H9 (cell line): ENCODE data around the gene PHF11. TPM values are rescaled to one million over a fixed set of nuclear protein-coding genes. Genes with fewer than 3 reads are reported as not detected.

Experiments used
- DNase-seq: peaks from one replicate; pipeline ENCODE4 v3.0.0-alpha.2; 2017
- H2AFZ ChIP-seq: one replicate; pipeline ENCODE4 v1.6.1; 2013; ENCODE audit warnings: mild to moderate bottlenecking, low read length, control low read depth, moderate library complexity
- H2AK5ac ChIP-seq: 2 replicates; pipeline ENCODE4 v1.6.1; 2013; ENCODE audit warnings: low read length, control low read depth, mixed read lengths; ENCODE audit not compliant: insufficient read length
- H2BK120ac ChIP-seq: one replicate; pipeline ENCODE4 v1.6.1; 2013; ENCODE audit warnings: low read depth, mild to moderate bottlenecking, low read length, control low read depth, inconsistent platforms; ENCODE audit not compliant: poor library complexity, severe bottlenecking
- H2BK12ac ChIP-seq: 2 replicates; pipeline ENCODE4 v1.6.1; 2013; ENCODE audit warnings: low read length, control low read depth, mixed read lengths, low read depth; ENCODE audit not compliant: insufficient read length
- H2BK15ac ChIP-seq: 2 replicates; pipeline ENCODE4 v1.6.1; 2013; ENCODE audit warnings: low read depth, low read length, control low read depth
- H2BK20ac ChIP-seq: one replicate; pipeline ENCODE4 v1.6.1; 2013; ENCODE audit warnings: low read depth, mild to moderate bottlenecking, low read length, control low read depth, inconsistent platforms; ENCODE audit not compliant: poor library complexity, severe bottlenecking
- H2BK5ac ChIP-seq: 2 replicates; pipeline ENCODE4 v1.6.1; 2013; ENCODE audit warnings: low read length, control low read depth, mixed read lengths; ENCODE audit not compliant: insufficient read length
- H3K14ac ChIP-seq: 2 replicates; pipeline ENCODE4 v1.6.1; 2013; ENCODE audit warnings: low read length, control low read depth; ENCODE audit not compliant: insufficient read depth
- H3K18ac ChIP-seq: 2 replicates; pipeline ENCODE4 v1.6.1; 2013; ENCODE audit warnings: low read depth, mild to moderate bottlenecking, mixed read lengths, low read length, control low read depth; ENCODE audit not compliant: insufficient read length
- H3K23ac ChIP-seq: 2 replicates; pipeline ENCODE4 v1.6.1; 2013; ENCODE audit warnings: low read length, control low read depth, mixed read lengths, low read depth; ENCODE audit not compliant: insufficient read length
- H3K23me2 ChIP-seq: 2 replicates; pipeline ENCODE4 v1.6.1; 2013; ENCODE audit warnings: low read depth, mild to moderate bottlenecking, mixed read lengths, low read length, control low read depth; ENCODE audit not compliant: insufficient read length, poor library complexity, severe bottlenecking
- H3K27ac ChIP-seq: 2 replicates; pipeline ENCODE4 v1.5.1; 2013; ENCODE audit warnings: low read length, control low read depth, mixed read lengths, low read depth; ENCODE audit not compliant: insufficient read length
- H3K27me3 ChIP-seq: 2 replicates; pipeline ENCODE4 v1.6.1; 2013; ENCODE audit warnings: low read length, control low read depth, inconsistent platforms; ENCODE audit not compliant: insufficient read depth
- H3K4ac ChIP-seq: 2 replicates; pipeline ENCODE4 v1.6.1; 2013; ENCODE audit warnings: low read depth, mild to moderate bottlenecking, control low read depth, inconsistent platforms, low read length, moderate library complexity
- H3K4me1 ChIP-seq: 2 replicates; pipeline ENCODE4 v1.6.1; 2013; ENCODE audit warnings: low read length, control low read depth, inconsistent platforms; ENCODE audit not compliant: insufficient read depth
- H3K4me2 ChIP-seq: 2 replicates; pipeline ENCODE4 v1.6.1; 2013; ENCODE audit warnings: low read length, control low read depth, mixed read lengths; ENCODE audit not compliant: insufficient read length, insufficient read depth
- H3K56ac ChIP-seq: 2 replicates; pipeline ENCODE4 v1.6.1; 2013; ENCODE audit warnings: low read depth, mild to moderate bottlenecking, mixed read lengths, low read length, control low read depth; ENCODE audit not compliant: insufficient read length
- H3K79me1 ChIP-seq: 2 replicates; pipeline ENCODE4 v1.6.1; 2013; ENCODE audit warnings: low read depth, mild to moderate bottlenecking, moderate library complexity, low read length, control low read depth, inconsistent platforms; ENCODE audit not compliant: insufficient read depth, poor library complexity, severe bottlenecking
- H3K79me2 ChIP-seq: 2 replicates; pipeline ENCODE4 v1.6.1; 2013; ENCODE audit warnings: low read length, control low read depth, inconsistent platforms; ENCODE audit not compliant: insufficient read depth
- H3K9ac ChIP-seq: 2 replicates; pipeline ENCODE4 v1.6.1; 2013; ENCODE audit warnings: low read length, control low read depth, mixed read lengths; ENCODE audit not compliant: insufficient read length; ENCODE audit errors: extremely low read depth
- H3K9me3 ChIP-seq: one replicate; pipeline ENCODE4 v1.6.1; 2013; ENCODE audit warnings: low read depth, low read length, inconsistent platforms; ENCODE audit not compliant: control insufficient read depth
- H3T11ph ChIP-seq: one replicate; pipeline ENCODE4 v1.6.1; 2013; ENCODE audit warnings: mild to moderate bottlenecking, low read length, control low read depth, inconsistent platforms
- H4K20me1 ChIP-seq: one replicate; pipeline ENCODE4 v1.6.1; 2013; ENCODE audit not compliant: control insufficient read depth, insufficient read length, insufficient read depth
- H4K5ac ChIP-seq: 2 replicates; pipeline ENCODE4 v1.6.1; 2013; ENCODE audit warnings: low read depth, mild to moderate bottlenecking, mixed read lengths, low read length, control low read depth; ENCODE audit not compliant: insufficient read length
- H4K8ac ChIP-seq: replicated peaks from 2 replicates; pipeline ENCODE4 v1.6.1; 2013; ENCODE audit warnings: low read length, control low read depth, mixed read lengths, low read depth; ENCODE audit not compliant: insufficient read length
- H4K91ac ChIP-seq: 2 replicates; pipeline ENCODE4 v1.6.1; 2013; ENCODE audit warnings: low read depth, mild to moderate bottlenecking, moderate library complexity, mixed read lengths, low read length, control low read depth; ENCODE audit not compliant: insufficient read length
- H3K27ac Mint-ChIP-seq, 3 experiments: 2 replicates in 2 of 3; 3 replicates in 1 of 3; pipeline ENCODE4 v1.8.0; 2020 to 2021; ENCODE audit warnings: mixed read lengths in 3 of 3, mild to moderate bottlenecking in 1 of 3, moderate library complexity in 1 of 3
- H3K27me3 Mint-ChIP-seq: 2 replicates; pipeline ENCODE4 v1.8.0; 2021; ENCODE audit warnings: low read depth, mild to moderate bottlenecking, moderate library complexity, mixed read lengths
- H3K36me3 Mint-ChIP-seq, 3 experiments: 2 replicates in 2 of 3; 3 replicates in 1 of 3; pipeline ENCODE4 v1.8.0; 2020 to 2021; ENCODE audit warnings: low read depth in 3 of 3, mixed read lengths in 3 of 3; ENCODE audit not compliant: insufficient read depth in 1 of 3
- H3K4me1 Mint-ChIP-seq, 2 experiments: 2 replicates each; pipeline ENCODE4 v1.8.0; 2020; ENCODE audit warnings: mixed read lengths in 2 of 2
- H3K4me3 Mint-ChIP-seq, 2 experiments: 2 replicates in 1 of 2; 3 replicates in 1 of 2; pipeline ENCODE4 v1.8.0; 2020 to 2021; ENCODE audit warnings: mild to moderate bottlenecking in 2 of 2, mixed read lengths in 2 of 2, moderate library complexity in 1 of 2
- H3K9me3 Mint-ChIP-seq, 2 experiments: 2 replicates in 1 of 2; 3 replicates in 1 of 2; pipeline ENCODE4 v1.8.0; 2020; ENCODE audit warnings: mild to moderate bottlenecking in 2 of 2, mixed read lengths in 2 of 2, moderate library complexity in 1 of 2
- CTCF ChIP-seq: fragments of 200-600 bp; sonication (generic); conservative IDR thresholded peaks from 3 replicates; pipeline ENCODE4 v1.8.0; 2021; ENCODE audit warnings: antibody characterized with exemption, mild to moderate bottlenecking
- WGBS: extraction: QIAGEN DNeasy Blood & Tissue Kit; methylation state at CpG from one replicate; pipeline ENCODE4 v1.1.7; 2013; ENCODE audit warnings: missing lambda C conversion rate, low lambda C conversion rate, mixed read lengths; ENCODE audit not compliant: insufficient read length; ENCODE audit errors: extremely low coverage; 5-methylcytosine and 5-hydroxymethylcytosine counted together
- total RNA-seq: library from RNA; stranded (reverse); gene quantifications from 2 replicates; pipeline ENCODE4 v1.2.1, GENCODE V29; 2021

PHF11 gene
- total RNA-seq, 1 experiment from 2014 or later: 13.5 TPM

- Histone ChIP-seq H3K56ac (no peak overlapping the region), H2AK5ac (no peak overlapping the region), H4K5ac (no peak overlapping the region), H2BK5ac (no peak overlapping the region), H2BK120ac (no peak overlapping the region), H2BK15ac (no peak overlapping the region), H4K8ac (no peak overlapping the region), H3K27me3 (no peaks in the 10 kb centered on the region), H3K4me1 (no peaks in the 10 kb centered on the region), H3K18ac (no peak overlapping the region), H3K23ac (no peak overlapping the region), H3T11ph (no peak overlapping the region), H3K23me2 (no peaks in the 10 kb centered on the region), H2BK12ac (no peak overlapping the region), H3K9me3 (no peaks in the 10 kb centered on the region), H3K14ac (no peak overlapping the region), H4K91ac (no peak overlapping the region), H3K4ac (no peak overlapping the region), H3K9ac (no peak overlapping the region), H4K20me1 (no peaks in the 10 kb centered on the region), H3K27ac (no peak overlapping the region), H3K79me2 (no peaks in the 10 kb centered on the region), H2AFZ (no peak overlapping the region), H3K4me2 (no peak overlapping the region), H3K79me1 (no peaks in the 10 kb centered on the region), H2BK20ac (no peak overlapping the region)
- H3K9me3 Mint-ChIP-seq: no peaks in the 10 kb centered on the region
- no peak overlapping the region; a peak in 1 of 7 replicates for H3K27ac Mint-ChIP-seq
- no peak overlapping the region for H3K4me3 Mint-ChIP-seq
- peaks cover 0 to 2% of the 10 kb centered on the region in 2 experiments; a peak in 1 of 4 replicates for H3K4me1 Mint-ChIP-seq
- H3K27me3 Mint-ChIP-seq: no peaks in the 10 kb centered on the region
- no peak for TF ChIP-seq CTCF
- no peak for DNase-seq
- H3K36me3 Mint-ChIP-seq: peaks cover 0 to 3% (median 0%) of the 10 kb centered on the region in 3 experiments; a peak in 1 of 7 replicates
- WGBS: no CpG with 5 or more reads among the region's 2 CpGs
These were observed 16.8 kb downstream of the PHF11 start for GRCh38 chr13:49512578-49512977.
